PFSK-1 (cell line): ENCODE measurements around the gene PDGFD.

Experiments
- FOXP2 ChIP-seq: optimal IDR thresholded peaks from 2 replicates; pipeline ENCODE3; 2011; ENCODE audit warnings: borderline replicate concordance, control low read depth, inconsistent platforms; ENCODE audit not compliant: insufficient read depth; ENCODE audit errors: extremely low read length, extremely low read depth
- POLR2AphosphoS5 ChIP-seq: IDR thresholded peaks from 2 replicates; pipeline ENCODE4 v1.6.1; 2012; ENCODE audit warnings: low read depth, mild to moderate bottlenecking, control low read depth, low read length, moderate library complexity
- SIN3A ChIP-seq: IDR thresholded peaks from 2 replicates; pipeline ENCODE4 v1.6.1; 2012; ENCODE audit warnings: mild to moderate bottlenecking, low read length, moderate library complexity, borderline replicate concordance; ENCODE audit not compliant: insufficient read depth
- TAF1 ChIP-seq: IDR thresholded peaks from 2 replicates; pipeline ENCODE4 v1.6.1; 2012; ENCODE audit warnings: low read length, control low read depth, borderline replicate concordance; ENCODE audit not compliant: insufficient read depth
- TF ChIP-seq, protein P1 (sequence below), 2 experiments: IDR thresholded peaks; 2 replicates each; pipeline versions ENCODE4 v1.6.1 to v1.8.0; 2011 to 2012; ENCODE audit warnings: low read depth in 2 of 2, low read length in 2 of 2, control low read depth in 1 of 2, inconsistent platforms in 1 of 2, mild to moderate bottlenecking in 1 of 2, moderate library complexity in 1 of 2; ENCODE audit not compliant: insufficient read depth in 1 of 2

PDGFD gene

DNA sequence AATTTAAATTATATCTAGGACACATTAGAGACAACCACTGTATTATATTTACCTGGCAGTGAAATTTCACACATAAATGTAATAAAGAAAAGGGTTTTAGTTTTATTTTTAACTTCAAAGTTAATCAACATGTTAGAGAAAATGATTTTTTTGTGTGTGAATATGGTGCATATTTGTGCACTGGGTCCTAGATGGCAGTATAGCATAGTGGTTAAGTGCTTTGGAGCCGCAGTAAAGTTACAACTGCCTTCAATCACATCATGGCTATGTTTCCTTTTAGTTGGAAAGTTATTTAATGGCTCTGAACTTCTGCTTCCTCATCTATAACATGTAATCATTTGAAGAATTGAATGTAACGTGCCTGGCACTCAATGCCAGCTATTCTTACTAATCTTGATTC is 236.4 kb downstream of the PDGFD start:
- TF ChIP-seq, protein P1, sequence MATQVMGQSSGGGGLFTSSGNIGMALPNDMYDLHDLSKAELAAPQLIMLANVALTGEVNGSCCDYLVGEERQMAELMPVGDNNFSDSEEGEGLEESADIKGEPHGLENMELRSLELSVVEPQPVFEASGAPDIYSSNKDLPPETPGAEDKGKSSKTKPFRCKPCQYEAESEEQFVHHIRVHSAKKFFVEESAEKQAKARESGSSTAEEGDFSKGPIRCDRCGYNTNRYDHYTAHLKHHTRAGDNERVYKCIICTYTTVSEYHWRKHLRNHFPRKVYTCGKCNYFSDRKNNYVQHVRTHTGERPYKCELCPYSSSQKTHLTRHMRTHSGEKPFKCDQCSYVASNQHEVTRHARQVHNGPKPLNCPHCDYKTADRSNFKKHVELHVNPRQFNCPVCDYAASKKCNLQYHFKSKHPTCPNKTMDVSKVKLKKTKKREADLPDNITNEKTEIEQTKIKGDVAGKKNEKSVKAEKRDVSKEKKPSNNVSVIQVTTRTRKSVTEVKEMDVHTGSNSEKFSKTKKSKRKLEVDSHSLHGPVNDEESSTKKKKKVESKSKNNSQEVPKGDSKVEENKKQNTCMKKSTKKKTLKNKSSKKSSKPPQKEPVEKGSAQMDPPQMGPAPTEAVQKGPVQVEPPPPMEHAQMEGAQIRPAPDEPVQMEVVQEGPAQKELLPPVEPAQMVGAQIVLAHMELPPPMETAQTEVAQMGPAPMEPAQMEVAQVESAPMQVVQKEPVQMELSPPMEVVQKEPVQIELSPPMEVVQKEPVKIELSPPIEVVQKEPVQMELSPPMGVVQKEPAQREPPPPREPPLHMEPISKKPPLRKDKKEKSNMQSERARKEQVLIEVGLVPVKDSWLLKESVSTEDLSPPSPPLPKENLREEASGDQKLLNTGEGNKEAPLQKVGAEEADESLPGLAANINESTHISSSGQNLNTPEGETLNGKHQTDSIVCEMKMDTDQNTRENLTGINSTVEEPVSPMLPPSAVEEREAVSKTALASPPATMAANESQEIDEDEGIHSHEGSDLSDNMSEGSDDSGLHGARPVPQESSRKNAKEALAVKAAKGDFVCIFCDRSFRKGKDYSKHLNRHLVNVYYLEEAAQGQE (IDR thresholded peaks at IDR 0.05; ENCODE audit: insufficient read depth in 1 of 2, low read depth in 2 of 2, low read length in 2 of 2) = no peak
- TF ChIP-seq TAF1 = no peak
- TF ChIP-seq SIN3A = no peak
- no peak for TF ChIP-seq FOXP2
- TF ChIP-seq POLR2AphosphoS5 = no peak

DNA sequence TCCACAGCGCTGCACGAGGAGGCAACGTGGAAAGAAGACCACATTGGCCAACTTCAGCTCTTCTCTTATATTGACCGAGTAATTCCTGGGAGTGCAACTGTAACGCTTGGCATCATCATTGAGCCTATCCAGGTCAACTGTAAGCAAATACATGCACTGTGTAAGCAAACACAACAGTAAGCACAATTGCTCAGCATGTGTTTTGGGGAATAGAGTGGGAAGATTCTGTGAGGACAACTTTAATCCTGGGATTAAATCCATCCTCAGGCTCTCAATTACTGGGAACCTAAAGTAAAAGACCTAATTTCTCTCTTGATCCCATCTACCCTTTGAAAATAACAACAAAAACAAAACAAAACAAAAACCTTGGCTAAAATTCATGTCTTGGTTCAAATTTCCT is 237.0 kb downstream of the PDGFD start:
- TF ChIP-seq TAF1 (no peak), SIN3A (no peak), FOXP2 (no peak), POLR2AphosphoS5 (no peak)
- TF ChIP-seq, protein P1 (IDR thresholded peaks at IDR 0.05; ENCODE audit: insufficient read depth in 1 of 2, low read depth in 2 of 2, low read length in 2 of 2) = no peak

DNA sequence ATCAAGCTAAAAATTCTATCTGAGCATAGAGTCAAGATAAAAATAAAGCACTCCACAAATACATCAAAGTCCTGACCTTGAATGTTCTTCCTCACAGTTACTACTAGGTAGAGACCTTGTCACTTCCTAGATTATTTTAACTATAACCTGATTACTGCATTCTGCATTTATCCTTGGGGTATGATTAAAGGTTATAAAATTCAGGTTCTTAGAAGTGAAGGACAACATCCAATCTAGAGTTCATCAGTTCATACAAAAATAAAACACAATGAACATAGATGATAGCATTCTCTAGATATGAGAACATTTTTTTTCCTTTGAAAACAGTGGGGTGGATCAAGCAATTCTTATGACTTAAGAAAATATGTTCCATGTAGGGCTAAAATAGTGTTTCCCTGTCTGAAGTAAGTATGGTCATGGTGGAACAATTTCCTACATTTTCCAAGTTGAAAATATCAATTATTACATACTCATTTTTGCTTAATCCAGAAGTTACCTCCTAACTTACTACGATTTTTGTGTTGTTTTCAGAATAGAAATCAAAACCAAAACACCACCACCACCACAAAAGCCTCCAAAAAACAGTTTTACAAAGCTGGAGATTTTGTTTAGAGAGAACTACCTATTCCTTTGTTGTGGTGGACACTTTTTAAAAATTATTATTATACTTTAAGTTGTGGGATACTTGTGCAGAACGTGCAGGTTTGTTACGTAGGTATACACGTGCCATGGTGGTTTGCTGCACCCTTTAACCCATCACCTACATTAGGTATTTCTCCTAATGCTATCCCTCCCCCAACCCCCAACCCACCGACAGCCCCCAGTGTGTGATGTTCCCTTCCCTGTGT is 239.6 kb downstream of the PDGFD start:
- TF ChIP-seq FOXP2 = no peak
- TF ChIP-seq, protein P1 (IDR thresholded peaks at IDR 0.05; ENCODE audit: insufficient read depth in 1 of 2, low read depth in 2 of 2, low read length in 2 of 2) = no peak
- no peak for TF ChIP-seq SIN3A
- TF ChIP-seq POLR2AphosphoS5 = no peak
- no peak for TF ChIP-seq TAF1

DNA sequence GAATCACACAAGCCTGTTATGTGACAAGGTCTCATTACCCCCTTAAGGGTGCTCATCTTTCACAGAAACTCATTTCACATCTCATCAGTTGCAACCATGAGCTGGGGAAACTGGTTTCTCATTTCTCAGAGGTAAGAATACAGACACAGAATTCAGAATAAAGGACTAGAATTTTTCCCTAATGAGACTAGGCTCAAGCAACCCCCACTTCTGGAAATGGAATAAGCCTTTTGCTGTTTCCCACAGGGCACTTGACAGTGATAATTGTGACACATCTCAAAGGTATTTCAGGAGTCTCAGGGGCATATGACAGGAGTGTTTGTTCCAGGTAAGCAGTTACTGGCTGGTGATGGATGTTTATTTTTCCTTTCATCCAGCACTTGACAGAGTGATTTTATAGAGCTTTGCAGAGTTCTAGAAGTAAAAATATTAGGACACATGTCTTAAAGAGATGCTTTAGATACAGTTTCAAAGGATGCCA is 240.5 kb downstream of the PDGFD start:
- TF ChIP-seq, protein P1 (IDR thresholded peaks at IDR 0.05; ENCODE audit: insufficient read depth in 1 of 2, low read depth in 2 of 2, low read length in 2 of 2) = no peak
- TF ChIP-seq FOXP2 (no peak), POLR2AphosphoS5 (no peak), SIN3A (no peak), TAF1 (no peak)

DNA sequence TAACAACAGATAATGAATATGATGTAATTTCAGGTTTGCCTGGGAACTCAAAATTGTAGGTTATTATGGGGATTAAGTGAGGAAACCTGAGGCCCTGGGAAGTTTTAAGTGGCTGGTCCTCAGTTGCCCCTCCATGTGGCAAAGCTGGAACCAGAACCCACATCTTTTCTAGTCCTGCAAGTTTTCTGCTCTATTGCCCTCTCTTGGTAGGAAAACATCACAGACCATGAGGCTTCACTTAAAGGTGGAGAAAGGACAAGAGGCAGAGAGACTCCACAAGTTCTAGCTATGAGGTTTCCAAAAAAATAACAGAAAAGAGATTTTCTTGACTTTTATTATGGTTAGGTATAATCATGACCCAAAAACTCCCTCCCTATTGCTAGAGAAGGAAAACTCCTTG is 243.0 kb downstream of the PDGFD start:
- TF ChIP-seq, protein P1 (IDR thresholded peaks at IDR 0.05; ENCODE audit: insufficient read depth in 1 of 2, low read depth in 2 of 2, low read length in 2 of 2) = no peak
- TF ChIP-seq SIN3A (no peak), POLR2AphosphoS5 (no peak), FOXP2 (no peak), TAF1 (no peak)
